Stimulated activated CD4-positive, alpha-beta T cell treated with anti-CD3 and anti-CD28 coated beads, Interleukin-1b, Interleukin-23, amount 100 ng/mL, for 1 hour (primary cell): ENCODE data around the gene DACT3.
"Not testable (repeated sequence)": the region's sequence is repeated elsewhere in the genome, so short reads cannot be mapped to it uniquely, and the experiment has no call there.

Experiments used
- DNase-seq, 2 donors: peaks; one replicate each; pipeline ENCODE4 v3.0.0-alpha.2; 2020; ENCODE audit warnings: low read depth in 2 of 2

DACT3 gene

DNA sequence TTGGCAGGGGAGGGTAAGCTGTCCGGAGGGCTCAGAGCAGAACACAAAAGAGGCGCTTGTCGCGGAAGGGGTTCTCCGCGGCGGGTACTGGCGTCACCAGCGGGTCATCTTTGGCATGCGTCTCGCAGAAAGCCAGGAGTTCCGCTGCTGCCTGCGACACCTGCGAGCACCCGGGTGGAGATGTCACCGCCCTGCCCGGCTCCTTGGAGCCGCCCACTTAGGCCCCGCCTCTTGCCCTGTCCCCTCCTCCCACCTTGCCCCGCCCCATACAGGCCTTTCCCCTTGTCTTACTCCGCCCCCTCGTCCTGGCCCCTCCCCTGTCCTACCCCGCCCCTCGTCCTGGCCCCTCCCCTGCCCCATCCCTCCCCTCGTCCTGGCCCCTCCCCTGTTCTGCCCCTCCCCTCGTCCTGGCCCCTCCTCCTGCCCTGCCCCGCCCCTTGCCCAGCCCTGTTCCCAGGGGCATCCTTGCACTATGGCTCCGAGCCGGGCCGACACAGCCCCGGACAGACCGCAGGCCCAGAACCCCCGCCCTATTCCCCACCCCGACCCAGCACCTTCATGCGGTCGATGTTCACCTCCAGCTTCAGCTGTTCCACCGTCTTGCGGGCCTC lies 26.8 kb downstream of the DACT3 start:
- DNase-seq: peak; percentile 93 to 97

DNA sequence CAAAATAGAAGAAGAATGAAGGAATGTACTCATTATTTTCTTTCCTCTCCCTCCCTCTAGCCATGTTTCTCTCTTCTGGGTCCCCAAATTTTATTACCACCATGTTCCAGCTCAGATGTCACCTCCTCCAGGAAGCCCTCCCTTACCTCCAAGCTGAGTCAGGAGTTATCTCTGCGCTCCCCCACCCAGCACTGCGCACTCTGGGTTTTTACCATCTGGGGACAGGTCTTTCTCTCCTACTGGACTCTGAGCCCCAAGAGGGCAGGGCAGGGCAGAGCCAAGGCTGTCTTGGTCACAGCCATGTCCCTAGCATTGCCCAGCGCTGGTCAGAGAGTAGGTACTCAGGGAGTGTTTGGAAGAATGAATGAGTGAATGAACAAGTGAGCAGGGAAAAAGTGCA lies 27.9 kb downstream of the DACT3 start:
- DNase-seq: no peak

- DNase-seq: no peak
Measured at GRCh38 chr19:46631481-46631880, 29.5 kb downstream of the DACT3 start.

GRCh38 chr19:46630586-46631205 lies 30.3 kb downstream of the DACT3 start:
- no peak for DNase-seq

DNA sequence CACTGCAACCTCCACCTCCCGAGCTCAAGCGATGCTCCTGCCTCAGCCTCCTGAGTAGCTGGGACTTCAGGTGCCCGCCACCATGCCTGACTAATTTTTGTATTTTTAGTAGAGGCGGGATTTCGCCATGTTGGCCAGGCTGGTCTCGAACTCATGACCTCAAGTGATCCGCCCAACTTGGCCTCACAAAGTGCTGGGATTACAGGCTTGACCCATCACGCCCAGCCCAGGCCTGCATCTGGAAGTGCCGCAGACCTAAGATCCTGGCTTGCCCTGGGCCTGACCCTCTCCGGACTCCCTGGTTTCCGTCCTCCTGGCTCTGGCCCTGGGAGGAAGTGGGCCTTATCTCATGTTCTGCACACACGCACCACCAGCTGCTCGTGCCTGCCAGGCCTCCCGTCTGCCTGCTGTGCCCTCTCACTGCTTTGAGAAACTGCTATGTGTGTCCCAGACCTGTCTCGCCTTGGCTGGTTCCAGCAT lies 31.4 kb downstream of the DACT3 start:
- no peak for DNase-seq

DNA sequence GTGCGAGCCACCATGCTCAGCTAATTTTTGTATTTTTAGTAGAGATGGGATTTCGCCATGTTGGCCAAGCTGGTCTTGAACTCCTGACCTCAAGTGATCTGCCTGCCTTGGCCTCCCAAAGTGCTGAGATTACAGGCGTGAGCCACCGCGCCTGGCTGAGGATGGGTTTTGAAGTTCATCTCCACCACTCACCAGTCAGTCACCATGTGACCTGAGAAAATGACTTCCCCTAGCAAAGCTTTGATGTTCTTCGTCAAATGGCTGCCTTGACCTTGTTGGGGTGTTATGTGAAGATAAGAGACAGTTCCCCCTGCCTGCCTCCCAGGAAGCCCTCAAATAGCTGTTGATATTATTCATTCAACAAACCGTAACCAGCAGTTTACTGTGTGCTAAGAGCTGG lies 32.0 kb downstream of the DACT3 start:
- DNase-seq: not testable (repeated sequence)

GRCh38 chr19:46626446-46626845 lies 34.5 kb downstream of the DACT3 start:
- no peak for DNase-seq

GRCh38 chr19:46625731-46626130 lies 35.3 kb downstream of the DACT3 start:
- no peak for DNase-seq

DNA sequence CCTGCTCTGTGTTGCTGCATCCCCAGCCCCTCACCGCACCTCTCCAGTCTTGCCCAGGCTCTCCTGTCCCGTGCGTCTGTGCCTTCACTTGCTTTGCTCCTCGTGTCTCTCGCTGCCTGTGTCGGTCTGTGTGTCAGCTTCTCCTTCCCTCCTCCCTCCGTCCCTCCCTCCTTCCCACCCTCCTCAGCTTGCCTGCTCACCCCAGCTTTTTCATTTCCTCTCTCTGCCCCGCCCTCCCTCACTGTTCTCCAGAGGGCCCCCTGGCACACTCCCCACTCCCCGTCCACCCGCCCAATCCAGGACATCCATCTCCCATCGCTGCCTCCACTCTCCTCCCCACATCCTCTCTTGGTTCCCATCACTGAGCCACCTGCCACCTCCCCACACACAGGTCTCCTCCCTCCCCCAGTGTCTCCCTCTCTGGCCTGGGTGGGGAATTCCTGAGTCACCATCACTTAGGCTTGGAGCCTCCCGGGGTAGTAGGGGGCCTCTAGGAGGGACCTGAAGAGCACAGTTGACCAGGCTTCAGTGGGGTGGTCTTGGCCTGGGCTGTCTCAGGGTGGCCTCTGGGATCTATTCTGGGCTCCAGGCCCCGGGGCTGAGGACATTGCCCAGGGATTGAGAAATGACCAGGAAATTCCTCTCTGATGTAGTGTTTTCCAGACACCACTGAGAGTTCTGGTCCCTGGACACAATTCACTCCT lies 35.9 kb downstream of the DACT3 start, which contains the start of gene PTGIR:
TSS of gene PTGIR (minus strand) at position 132 of the 704 bp plus-strand sequence. CDS start 864 bp downstream, outside the sequence.
- DNase-seq: no peak

GRCh38 chr19:46623915-46624502 lies 37.0 kb downstream of the DACT3 start:
- no peak for DNase-seq

DNA sequence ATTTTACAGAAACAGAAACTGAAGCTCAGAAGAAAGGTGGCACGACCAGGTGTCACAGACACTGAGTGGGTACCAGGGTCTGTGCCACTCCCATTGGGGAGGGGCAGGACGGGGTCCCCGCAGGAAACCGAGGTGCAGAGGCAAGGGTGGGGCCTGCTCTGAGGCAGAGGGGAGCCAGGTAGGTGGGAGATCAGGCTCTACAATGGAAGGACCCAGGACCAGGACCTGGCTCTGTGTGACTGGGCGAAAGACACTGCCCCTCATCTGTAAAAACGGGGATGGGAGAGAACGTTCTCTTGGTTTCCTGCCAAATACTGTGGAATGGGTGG lies 38.9 kb downstream of the DACT3 start:
- DNase-seq: no peak

GRCh38 chr19:46621191-46622117 lies 39.5 kb downstream of the DACT3 start:
- DNase-seq: no peak

DNA sequence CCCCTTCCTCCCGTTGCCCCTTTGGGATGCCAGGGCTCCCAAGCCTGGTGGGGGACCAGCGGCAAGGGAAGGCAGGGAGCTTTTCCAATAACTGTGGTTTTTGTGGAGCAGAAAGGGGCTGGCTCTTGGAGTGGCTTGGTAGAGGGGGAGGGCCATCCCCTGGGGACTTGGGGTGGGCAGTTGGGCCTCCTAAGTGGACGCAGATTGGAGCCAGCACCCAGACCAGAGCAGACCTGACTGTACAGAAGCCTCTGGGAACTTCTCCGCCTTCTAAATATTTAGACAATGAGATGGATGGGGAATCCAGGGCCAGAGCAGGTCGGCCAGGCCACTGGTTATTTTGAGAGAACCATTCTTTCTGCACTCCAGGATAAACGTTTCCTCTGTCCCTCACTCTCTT lies 40.3 kb downstream of the DACT3 start:
- DNase-seq: no peak

GRCh38 chr19:46620267-46620666 lies 40.7 kb downstream of the DACT3 start:
- DNase-seq: no peak

GRCh38 chr19:46618670-46619231 lies 42.2 kb downstream of the DACT3 start:
- no peak for DNase-seq

DNA sequence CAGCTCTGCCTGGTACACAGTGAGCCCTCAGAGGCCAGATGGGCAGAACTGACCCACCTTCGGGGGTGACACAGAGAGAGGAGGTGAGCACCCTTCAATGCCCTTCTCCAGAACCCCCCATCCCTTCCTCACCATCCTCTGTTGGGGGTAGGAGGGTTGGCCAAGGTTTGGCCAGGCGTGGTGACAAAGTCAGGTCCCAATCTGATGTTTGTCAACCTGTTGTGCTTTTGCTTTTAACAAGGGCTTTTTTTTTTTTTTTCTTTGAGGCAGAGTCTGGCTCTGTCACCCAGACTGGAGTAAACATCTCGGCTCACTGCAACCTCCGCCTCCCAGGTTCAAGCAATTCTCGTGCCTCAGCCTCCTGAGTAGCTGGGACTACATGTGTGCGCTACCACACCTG lies 43.4 kb downstream of the DACT3 start:
- DNase-seq: no peak

- no peak for DNase-seq
Measured at GRCh38 chr19:46616631-46617322, 44.2 kb downstream of the DACT3 start.

- DNase-seq: no peak
Measured at GRCh38 chr19:46615966-46616365, 45.0 kb downstream of the DACT3 start.

GRCh38 chr19:46614114-46614722 lies 46.8 kb downstream of the DACT3 start:
- peak in 1 of 2 donors; percentile 72 for DNase-seq

- no peak for DNase-seq
Measured at GRCh38 chr19:46613525-46613924, 47.5 kb downstream of the DACT3 start.
